ENCODE measurements around the gene KIF5A. TPM values are rescaled to one million over a fixed set of nuclear protein-coding genes. Genes with fewer than 3 reads are reported as not detected.

The KIF5A gene
- total RNA-seq, 2 experiments from 2014 or later, result 1.7 to 2.0 TPM

DNA sequence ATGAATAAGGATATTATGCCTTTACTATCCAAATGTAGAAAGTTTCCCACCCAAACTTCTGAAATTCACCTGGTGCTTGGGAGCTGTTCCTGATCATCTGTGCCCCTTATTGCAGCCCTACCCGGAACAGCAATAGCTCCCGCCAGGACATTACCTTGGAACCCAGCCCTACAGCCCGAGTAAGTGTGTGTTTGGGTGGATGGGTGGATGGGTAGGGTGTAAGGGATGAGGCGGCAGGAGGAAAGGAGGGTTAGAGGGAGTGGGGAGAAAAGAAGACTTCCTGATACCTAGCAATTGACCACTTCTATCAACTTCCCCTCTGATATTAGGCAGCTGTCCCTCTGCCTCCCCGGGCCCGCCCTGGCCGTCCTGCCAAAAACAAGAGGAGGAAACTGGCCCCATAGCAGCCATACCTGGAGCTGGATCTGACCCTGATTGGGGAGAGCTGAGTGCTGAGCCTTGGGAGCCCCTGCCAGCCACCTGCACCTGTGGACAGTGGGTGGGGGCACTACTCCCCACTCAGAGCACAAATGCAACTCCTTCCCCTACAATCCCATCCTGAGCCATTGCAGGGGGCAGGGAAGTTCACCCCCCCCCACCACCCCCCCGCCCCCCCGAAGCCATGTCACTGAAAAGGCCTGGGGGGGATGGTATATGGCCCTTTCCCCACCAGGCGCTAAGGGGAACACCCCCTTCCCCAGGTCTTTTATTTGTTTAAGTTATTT lies 20.9 kb upstream of the KIF5A start:
- ChIA-PET CTCF (no interaction called here), POLR2A (no interaction called here)

GRCh38 chr12:57529831-57530230 lies 20.0 kb upstream of the KIF5A start:
- CTCF ChIA-PET, result no interaction called here
- POLR2A ChIA-PET, result no interaction called here

DNA sequence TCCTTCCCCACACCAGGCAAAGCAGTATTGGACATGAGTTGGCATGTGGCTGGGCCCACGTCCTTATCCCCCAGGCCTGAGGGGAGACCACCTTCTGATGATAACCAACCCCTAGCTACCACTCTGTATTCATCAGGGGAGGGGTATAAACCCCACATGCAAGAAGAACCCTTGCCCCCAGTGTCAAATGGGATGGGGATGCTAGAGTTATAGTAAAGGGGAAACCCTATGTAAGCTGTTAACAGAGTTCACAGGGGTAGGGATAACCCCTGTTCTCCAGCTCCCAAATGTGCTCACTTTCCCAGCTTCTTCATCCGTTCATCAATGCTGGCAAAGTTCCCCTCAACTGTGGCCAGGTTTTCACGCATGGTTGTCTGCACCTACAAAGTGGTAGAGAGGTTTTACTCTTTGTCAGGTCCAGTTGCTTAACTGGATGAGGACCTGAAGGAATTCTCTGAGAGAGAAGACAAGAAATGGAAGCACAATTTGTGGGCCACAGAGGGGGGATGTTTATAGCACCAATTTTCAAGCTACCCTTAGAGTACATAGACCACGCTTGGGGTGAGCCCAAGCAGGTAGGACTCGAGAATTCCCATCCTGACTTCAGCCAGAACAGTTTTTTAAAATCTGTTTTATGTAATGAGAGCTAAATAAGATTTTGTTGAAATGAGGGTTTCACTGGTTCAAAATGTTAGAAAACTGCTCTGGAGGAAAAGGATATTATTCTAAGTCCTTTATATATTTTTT lies 19.3 kb upstream of the KIF5A start:
- POLR2A ChIA-PET, result interaction anchor here (0.6 kb wide), 1 partner anchor 1251 kb away, joined by 4 read pairs; no protein-coding TSS in a partner anchor
- CTCF ChIA-PET, result interaction anchor here (0.6 to 1.7 kb wide), 2 partner anchors 26 to 27 kb away, joined by 3 read pairs; no protein-coding TSS in a partner anchor

- POLR2A ChIA-PET, result interaction anchor here (0.9 kb wide), 1 partner anchor 162 kb away, joined by 4 read pairs; the partner anchor contains the start of gene OS9
- CTCF ChIA-PET, result interaction anchor here (1.7 kb wide), 1 partner anchor 28 kb away, joined by 3 read pairs; no protein-coding TSS in a partner anchor
Observed at GRCh38 chr12:57531836-57532235, 18.0 kb upstream of the KIF5A start.

DNA sequence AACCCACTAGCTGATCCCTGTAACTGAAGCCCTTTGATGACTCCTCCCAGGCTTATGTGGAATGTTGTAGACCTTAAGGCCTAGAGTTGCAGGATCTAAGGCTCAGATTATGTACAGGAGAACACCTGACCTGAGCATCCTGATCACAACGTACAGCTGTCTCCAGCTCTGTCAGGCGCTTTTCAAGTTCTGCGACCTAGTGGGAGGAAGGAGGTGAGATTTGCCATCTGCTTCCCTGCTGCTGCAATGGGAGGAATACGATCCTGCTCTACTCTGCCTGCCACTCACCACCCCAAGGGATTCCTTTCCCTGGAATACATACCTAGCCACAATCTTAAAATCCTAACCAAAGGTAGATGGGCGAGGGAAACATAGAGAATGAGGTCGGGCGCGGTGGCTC lies 16.7 kb upstream of the KIF5A start:
- ChIA-PET POLR2A (no interaction called here), CTCF (no interaction called here)

DNA sequence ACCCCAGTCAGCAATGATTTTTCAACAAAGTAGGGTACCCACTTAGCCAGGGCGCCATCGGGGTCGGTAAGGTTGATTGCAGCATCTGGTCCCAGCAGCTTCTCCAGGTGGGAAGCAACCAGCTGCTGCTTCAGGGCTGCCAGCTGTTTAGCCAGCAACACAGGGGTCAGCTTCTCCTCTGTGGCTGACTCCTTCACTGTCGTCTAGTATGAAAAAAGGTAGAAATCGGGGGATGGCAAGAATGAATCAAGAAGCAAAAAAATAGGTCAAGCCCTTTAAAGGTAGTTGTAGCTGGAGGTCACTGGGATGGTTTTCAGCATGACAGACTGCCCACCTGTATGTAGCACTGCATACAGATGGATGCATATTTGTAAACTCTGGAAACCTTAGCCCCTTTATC lies 15.6 kb upstream of the KIF5A start:
- ChIA-PET POLR2A (no interaction called here), CTCF (no interaction called here)

GRCh38 chr12:57534991-57535543 lies 14.8 kb upstream of the KIF5A start:
- CTCF ChIA-PET, result interaction anchor here (0.8 kb wide), 1 partner anchor 11 kb away, joined by 4 read pairs; no protein-coding TSS in a partner anchor
- POLR2A ChIA-PET, result no interaction called here

DNA sequence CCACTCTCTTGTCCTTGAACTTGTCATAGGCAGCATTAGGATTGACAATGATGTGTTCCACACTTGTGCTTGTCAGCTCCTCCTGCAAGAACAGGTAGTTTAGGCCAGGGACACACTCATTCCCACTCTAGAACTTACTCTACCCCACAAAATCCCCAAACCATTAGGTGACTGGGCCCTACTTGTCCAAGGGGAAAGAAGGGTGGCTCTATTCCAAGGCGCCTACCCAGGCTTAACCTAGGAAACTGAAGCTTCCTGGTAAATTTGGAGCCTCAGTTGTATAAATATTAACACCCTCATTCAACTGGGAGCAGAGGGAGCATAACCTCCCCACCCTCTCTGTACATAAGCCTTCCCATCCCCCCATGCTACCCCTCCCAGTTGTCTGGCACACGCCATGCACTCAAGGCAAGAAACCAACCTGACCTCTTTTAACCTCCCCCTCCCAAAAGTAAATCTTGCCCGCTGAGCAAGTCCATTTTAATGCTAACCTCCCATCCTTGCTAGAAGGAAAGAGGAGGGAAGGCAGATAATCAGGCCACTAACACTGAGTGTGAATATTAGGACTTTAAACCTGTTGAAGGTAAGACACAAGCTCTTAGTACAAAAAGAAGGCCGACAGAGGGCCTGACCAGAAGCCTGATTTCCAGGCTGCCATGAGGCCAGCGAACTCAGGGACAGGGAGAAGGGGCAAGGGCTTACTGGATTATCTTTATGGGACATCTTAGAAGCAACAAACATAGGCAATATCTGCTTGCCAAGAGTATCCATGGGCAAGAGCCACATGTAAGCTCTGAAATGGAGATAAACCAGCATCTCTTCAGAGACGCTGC lies 13.9 kb upstream of the KIF5A start:
- CTCF ChIA-PET, result interaction anchor here (0.8 kb wide), 1 partner anchor 10 kb away, joined by 4 read pairs; no protein-coding TSS in a partner anchor

DNA sequence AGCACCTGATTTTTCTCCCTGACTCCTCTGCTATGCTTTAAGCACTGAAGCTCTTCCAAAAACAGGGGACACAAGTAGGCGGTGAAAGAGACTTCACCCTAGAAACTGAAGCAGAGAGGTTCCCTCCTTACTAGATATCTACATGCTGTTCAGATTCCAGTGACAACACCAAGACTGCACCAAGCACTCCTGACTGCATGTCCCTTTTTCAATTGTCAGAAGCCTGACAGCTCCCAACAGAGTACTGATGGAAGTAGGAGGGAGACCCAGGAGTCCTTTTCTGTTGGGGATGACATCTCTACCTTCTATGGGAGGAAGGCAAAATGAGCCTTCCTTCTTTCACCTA lies 13.3 kb upstream of the KIF5A start:
- ChIA-PET CTCF (interaction anchor here (0.7 kb wide), 1 partner anchor 258 kb away, joined by 4 read pairs; no protein-coding TSS in a partner anchor), POLR2A (no interaction called here)

More for the DNA sequence above, 13.9 kb upstream of the KIF5A start:
- POLR2A ChIA-PET, result no interaction called here

- POLR2A ChIA-PET, result interaction anchor here (0.5 kb wide), 1 partner anchor 54 kb away, joined by 3 read pairs; no protein-coding TSS in a partner anchor
- CTCF ChIA-PET, result interaction anchor here (0.6 kb wide), 1 partner anchor 96 kb away, joined by 3 read pairs; no protein-coding TSS in a partner anchor
Observed at GRCh38 chr12:57539134-57539768, 10.6 kb upstream of the KIF5A start.

GRCh38 chr12:57541001-57541400 lies 8.8 kb upstream of the KIF5A start:
- ChIA-PET POLR2A (no interaction called here), CTCF (no interaction called here)

- POLR2A ChIA-PET, result no interaction called here
- CTCF ChIA-PET, result no interaction called here
Observed at GRCh38 chr12:57541717-57542116, 8.1 kb upstream of the KIF5A start.

DNA sequence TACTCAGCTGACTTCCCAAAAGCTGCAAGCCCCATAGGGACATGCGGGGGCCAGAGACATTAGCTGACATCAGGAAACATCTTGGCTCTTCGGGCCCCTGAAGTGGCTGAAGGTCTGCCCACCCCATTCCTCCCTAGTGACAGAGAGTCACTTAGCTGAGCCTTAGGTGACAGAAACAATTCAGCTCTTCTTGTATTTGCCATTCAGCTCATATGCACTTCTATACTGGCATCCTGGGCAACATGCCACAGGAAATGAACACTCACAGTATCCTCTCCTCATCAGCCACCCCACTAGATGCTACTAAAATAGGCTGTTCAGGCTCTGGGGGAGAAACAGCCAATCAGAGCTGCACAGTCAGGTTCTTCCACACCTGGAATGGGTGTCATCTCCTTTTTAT lies 6.3 kb upstream of the KIF5A start:
- POLR2A ChIA-PET, result no interaction called here
- CTCF ChIA-PET, result no interaction called here

DNA sequence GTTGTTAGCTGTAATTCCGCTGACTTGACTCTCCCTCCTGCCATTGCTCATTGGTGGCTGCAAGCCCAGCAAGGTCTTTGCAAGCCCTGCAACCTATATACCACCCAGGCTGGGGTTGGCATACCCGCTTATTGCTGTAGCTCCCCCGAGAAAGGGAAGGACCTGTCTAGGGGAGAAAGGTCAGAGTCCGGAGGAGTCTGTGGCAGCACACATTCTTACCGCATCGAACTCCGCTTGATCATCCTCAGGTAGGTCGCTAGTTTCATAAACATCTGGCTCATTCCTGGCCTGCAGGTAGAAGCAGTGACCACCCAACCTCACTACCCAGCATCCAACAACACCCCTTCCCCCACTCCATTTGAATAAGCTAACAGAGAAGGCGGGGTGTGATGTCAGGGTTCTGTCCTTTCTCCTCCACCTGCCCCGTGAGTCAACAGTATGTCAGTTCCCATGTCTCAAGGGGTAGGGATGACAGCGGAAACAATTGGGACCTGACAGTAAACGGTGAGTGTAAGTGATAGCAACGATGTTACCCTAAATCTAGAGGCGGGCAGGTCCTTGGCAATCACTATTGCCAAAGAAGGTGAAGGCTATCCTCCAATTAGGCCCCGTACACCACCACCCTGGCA lies 3.9 kb upstream of the KIF5A start:
- ChIA-PET CTCF (interaction anchor here (0.7 to 1.3 kb wide), 3 partner anchors 11 to 114 kb away, joined by 3 to 4 read pairs (median 4); partner anchors contain the start of gene GLI1), POLR2A (interaction anchor here (1.0 to 1.6 kb wide), 2 partner anchors 29 to 199 kb away, joined by 3 to 4 read pairs; partner anchors contain the start of gene TSPAN31)

GRCh38 chr12:57546438-57547287 lies 3.2 kb upstream of the KIF5A start, which contains the start of gene DCTN2:
TSS of gene DCTN2 (minus strand) at chr12:57547192. CDS start at chr12:57547063, 129 bp downstream.
- CTCF ChIA-PET, result interaction anchor here (0.6 to 1.3 kb wide), 3 partner anchors 11 to 87 kb away, joined by 3 to 4 read pairs (median 3); partner anchors contain the start of gene GLI1
- POLR2A ChIA-PET, result interaction anchor here (0.6 to 1.6 kb wide), 5 partner anchors 22 to 434 kb away, joined by 3 to 6 read pairs (median 3); partner anchors contain the start of genes DDIT3 and TSPAN31

GRCh38 chr12:57547288-57548012 lies 2.4 kb upstream of the KIF5A start:
- CTCF ChIA-PET, result interaction anchor here (0.6 kb wide), 1 partner anchor 36 kb away, joined by 3 read pairs; no protein-coding TSS in a partner anchor
- POLR2A ChIA-PET, result interaction anchor here (0.6 to 1.6 kb wide), 5 partner anchors 23 to 435 kb away, joined by 3 to 6 read pairs (median 3); partner anchors contain the start of genes DDIT3 and TSPAN31

DNA sequence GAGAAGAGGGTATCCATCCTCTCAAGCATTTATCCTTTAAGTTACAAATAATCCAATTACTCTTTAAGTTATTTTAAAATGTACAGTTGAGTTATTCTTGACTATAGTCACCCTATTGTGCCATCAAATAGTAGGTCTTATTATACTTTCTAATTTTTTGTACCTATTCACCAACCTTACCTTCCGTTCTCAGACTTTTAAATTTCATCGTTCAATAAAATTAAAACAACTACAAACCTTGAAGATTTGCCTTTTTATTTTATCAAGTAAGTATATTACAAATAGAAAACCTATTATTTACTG lies 1.9 kb upstream of the KIF5A start:
- CTCF ChIA-PET, result no interaction called here
- POLR2A ChIA-PET, result no interaction called here
